CD4-positive, alpha-beta T cell treated with Interleukin-2 at 100 ng/mL for 4 hours (primary cell): ENCODE data around the gene PALD1.

ENCODE experiments used
- DNase-seq: peaks from one replicate; pipeline ENCODE4 v3.0.0-alpha.2; 2020; ENCODE audit warnings: low spot score

Gene PALD1

DNA sequence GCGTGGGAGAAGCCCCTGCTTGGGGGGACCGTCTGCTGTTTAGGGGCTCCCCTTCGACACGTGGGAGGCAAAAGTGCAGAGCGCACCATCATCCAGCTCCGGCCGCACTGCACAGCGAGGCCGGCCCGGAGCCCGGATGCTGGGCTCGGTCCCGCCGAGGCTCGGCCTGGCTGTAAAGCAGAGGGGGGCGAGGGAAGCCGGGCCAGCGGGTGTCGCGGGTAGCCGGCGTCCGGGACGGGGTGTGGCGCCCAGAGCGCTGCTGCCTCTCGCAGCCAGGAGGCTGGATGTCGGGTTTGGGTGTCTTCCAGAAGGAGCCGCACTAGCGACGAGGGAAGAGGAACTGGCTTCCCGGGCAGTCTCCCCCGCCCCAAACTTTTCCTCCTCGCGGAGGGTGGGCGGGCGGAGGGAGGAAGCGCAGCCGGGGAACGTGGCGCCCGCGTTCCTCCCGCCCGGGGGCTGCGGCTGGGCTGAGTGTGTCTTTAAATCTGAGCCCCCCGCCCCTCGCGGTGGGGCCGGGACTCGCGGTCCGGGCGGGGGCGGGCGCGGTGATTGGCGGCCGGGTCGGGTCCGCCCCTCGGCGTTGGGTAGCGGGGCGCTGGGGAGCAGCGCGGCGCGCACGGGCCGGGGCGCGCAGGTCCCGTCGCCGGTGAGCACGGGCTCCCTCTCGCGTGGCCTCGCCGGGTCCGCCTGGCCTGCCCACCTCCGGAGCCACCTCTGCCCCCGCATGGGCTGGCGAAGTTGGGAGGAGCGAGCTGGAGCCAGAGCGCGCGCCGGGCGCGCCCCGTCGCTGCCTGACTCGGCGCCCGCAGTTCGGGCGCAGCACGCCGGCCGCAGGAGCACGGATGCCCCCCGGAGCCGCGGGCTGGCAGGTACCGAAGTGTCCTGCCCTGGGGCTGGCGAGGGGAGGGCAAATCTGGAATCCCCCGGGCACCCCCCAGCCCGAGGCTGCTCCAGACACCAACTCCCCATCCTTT lies at the start of gene PALD1:
Gene PALD1, plus strand, starts transcription at position 577 of the 974 bp plus-strand sequence. CDS start 47,185 bp downstream, outside the sequence.
- peak; percentile 2 for DNase-seq

DNA sequence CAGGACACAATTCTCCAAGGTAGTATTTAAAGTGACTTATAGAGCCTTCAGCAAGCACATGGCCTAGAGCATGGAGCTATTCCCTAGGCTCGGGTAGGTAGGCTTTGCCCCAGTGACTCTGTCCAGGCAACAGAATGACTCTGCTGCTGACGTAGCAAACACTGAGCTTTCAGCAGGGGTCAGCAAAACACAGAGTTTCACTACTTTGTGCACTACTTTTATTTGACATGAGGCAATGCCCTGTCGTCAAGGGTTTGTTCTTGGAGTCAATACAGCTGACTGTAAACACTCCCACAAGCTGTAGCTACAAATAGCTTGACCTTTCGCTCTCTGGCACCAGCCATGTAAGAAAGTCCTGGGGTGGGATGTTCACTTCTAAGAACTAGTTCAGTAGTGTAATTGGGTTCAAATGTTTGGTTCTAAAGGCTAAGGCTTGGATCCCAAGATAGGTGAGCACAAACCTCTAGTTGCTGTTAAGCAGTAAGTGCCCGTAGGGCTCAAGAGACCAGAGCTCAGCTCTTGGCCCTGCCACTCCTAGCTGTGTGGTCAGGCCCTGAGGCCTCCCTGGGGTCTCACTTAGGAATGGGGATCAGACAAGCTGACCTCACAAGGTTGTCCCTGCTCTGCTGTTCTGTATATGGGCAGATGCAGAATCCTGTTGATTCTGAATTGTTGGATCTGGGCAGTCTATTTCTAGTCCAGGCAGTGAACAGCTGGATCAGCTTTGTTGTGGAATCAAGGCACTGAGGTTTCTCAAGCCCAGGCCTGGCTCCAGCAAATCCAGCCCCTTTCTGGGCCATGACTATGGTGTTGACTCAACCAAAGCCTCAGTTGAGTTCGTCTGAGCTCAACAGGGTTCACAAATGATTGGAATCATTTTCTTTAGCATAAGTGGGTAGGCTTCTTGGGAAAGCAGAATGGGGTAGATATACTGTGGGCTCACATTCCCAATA lies 47.8 kb upstream of the PALD1 start:
- DNase-seq, result no peak

DNA sequence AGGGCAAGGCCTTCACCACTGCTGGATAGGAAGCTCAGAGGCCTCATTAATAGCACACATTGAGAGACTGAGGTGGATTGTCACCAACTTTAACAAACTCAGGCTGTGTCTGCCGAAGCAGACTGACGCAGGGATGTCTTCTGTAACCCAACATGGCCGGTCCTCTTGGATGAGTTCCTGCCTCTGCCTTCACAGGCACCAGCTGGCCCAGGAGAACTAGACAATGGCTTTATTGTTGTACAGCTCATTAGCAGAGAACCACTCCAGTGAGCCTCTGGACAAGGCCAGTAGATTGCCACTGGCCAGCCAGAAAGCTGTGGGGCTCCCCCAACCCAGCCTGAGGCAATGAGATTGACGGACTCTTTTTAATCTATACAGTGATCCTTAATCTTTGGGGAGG lies 46.5 kb upstream of the PALD1 start:
- DNase-seq, result no peak

DNA sequence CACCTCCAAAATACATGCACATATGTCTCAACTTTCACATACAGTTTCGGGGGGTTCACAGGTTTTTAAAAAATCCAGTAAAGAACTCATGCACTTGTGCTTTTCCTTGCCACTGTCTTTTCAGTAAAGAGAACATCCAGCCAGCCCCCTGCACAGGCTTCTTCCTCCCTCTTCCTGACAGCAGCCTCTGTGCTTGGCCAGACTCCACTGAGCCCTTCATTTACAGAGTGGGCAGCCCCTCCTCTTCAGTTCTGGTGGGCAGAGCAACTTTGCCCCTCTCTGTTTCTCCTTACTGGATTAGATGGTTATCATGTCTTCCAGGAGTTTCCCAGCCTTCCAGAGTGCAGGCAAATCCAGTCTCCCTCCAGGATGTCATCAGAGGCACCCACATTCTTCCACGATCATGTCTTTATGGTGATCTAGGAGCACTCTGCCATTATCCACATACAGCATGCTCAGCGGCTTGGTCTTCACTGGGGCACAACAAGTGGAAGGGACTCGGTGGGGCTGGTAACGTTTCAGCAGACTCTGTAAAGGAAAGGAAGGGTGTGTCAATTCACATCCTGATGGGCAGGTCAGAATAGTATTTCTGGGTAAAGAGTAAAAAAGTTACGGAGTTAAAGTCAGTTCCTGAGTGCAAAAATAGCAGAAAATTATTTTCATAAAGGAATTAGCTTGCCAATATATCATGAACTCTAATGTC lies 45.9 kb upstream of the PALD1 start:
- peak; percentile 5 for DNase-seq

DNA sequence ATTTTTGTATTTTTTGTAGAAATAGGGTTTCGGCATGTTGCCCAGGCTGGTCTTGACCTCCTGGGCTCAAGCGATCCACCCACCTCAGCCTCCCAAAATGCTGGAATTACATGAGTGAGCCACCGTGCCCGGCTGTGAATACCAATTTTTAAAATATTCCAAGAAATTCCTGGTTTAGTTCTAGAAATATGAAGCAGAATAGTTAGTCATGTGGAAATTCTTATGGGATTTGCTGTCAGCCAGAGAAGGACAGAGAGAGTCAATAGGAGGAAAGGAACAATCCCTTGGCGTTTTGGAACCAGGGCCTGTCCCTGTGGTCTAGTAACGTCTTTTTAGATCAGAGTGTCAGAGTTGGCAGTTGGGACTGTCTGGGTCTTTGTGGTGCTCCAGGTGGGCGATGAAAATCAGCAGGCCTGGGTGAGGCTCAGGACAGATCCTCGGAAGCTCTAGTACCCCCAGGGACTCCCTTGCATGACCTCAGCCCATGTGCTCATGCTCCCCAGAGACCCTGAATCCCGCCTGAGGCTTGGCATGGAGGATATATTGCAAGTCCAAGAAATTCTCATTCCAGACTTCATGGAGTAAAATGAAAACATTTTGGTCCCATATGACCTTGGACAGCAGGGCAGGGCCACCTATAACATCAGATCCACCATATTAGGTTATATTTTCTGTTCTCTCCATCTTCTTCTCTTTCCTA lies 44.8 kb upstream of the PALD1 start:
- DNase-seq, result no peak

DNA sequence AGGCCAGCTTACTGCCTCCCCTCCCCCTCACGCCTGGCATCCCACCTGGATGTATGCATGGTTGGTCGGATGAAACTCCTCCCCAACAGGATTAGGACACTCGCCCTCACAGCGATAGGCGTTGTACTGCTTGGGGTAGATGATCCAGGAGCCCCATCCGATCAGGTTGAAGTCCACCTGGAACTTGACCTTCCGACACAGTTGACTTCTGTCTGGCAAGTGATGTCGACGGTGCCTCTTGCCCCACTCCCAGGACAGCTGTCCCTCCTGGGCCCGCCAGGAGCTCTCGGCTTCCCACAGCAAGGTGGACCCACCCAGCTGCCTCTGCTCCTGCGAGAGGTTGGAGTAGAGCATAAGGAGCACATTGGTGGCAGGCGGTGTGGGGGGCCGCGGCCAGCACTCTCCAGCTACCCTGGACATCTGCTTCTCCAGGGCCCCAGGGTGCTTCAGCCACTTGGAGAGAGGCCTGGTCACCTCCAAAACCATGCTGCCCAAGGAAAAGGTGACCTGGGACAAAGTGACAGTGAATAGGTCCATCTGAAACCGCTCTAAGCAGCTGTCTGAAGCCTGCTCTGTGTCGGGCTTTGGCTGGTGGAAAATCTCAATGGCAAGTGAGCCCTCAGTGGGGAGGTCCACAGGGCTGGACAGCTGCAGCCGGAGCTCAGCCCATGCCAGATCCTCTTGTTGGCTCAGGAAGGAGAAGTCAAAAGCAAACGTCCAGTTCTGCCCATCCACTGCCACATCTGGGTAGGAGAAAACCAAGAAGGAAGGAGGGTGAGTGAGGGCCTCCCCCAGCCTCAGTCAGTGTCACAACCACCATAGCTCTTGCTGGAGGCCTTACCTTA lies 43.1 kb upstream of the PALD1 start:
- DNase-seq, result no peak

DNA sequence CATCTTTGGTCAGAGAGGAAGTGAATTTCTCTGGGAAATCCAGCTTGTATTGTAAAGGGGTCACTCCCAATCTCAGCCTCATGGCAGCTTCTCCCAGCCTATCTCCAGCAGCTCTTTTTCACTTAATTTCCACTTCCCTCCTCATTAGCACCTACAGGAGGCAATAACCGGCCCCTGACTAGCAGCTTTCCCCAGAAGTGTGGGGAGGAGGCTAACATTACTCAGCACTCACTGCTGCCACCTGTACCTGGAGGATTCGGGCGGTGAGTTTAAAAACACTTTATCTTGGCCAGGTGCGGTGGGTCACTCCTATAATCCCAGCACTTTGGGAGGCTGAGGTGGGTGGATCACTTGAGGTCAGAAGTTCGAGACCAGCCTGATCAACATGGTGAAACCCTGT lies 40.8 kb upstream of the PALD1 start:
- DNase-seq, result no peak

DNA sequence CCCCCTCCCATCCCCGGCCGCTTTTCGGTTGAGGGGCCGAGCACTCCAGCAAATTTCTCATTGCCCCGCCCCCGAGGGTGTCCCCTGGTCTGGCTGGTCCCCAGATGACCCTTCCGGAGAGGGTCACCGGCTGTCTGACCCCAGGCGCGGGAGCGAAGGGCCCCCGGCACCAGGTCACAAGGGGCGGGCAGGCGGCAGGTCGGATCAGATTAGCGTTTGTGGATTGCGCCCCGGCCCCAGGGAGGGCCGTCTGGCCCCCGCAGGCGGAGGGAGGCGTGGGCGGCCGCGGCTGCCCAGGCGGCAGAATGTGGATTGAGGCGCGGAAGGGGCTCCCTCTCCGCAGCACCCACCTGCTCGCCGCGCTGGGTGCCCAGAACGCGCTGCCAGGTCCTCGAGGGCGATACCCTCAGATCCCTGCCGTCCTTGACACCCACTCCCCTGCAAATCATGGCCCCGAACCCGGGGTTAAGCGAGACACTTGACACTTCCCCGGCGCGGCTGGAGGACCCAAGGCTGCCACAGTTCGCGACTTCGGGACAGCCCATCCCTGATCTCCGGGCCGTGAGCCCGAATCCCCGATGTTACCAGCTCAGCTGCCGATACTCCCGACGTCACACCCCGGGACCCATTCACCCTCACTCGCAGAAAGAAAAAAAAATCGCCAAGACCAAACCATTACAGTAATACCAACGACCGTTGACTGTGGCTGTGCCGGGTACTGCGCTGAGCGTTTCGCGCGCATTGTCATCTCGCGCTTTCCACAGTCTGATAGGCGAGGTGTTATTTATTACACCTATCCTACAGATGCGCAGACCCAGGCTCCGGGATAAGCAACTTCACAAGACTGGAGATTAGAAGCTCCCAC lies 38.0 kb upstream of the PALD1 start:
- DNase-seq, result no peak

DNA sequence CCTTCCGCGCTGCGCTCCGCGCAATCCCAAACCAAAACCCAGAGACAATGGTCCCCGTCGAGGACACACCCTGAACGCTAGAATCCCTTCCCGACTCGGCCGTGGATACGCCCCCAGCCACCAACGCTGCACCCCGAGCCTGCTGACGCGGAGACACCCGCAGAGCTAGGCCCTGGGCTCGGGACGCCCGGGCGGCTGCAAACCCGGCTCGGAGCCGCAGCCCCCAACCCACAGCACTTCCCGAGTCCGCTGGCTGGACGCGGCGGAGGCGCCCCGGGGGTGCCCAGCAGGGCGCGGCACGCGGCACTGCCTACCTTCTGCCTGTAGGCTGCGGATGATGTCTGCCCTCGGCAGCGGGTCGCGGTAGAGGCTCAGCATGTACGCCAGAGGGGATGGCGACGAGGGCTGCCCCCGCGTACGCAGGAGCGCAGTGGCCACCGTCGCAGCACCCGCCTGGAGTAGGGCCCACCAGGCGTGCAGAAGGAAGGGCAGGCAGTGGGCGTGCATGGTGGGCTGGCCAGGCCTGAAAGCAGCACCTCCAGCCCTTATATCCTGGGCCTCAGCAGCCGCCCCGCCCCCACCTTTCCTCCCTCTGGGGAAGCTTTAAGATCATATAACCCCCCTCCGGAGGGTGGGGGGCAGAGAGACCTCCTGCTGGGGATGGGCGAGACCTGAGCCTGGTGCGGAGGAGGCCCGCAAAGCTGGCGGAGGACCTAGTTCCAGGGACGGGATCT lies 37.2 kb upstream of the PALD1 start, which contains the start of gene NODAL:
Gene NODAL, minus strand, starts transcription at position 521 of the 734 bp plus-strand sequence. Its CDS starts 14 bp downstream, at position 507.
- DNase-seq, result no peak

DNA sequence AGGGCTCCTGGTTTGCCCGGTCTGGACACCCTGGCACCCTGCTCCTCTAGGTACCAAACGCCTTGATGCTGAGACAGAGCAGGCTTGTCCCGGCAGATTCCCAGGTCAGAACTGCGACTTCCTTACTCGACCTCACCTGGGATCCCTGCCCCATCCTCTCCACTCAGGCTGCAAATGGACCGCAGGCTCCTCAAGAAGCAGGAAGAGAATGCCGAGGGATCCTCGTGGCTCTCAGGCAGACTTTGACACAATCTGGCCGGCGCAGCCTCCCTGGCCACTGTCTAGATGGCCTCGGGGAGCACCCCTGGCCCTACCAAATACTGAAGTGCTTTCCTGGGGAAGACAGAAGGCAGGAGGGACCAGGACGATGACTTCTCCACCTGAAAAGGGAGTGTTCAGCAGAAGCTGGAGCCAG lies 36.7 kb upstream of the PALD1 start:
- no peak for DNase-seq

DNA sequence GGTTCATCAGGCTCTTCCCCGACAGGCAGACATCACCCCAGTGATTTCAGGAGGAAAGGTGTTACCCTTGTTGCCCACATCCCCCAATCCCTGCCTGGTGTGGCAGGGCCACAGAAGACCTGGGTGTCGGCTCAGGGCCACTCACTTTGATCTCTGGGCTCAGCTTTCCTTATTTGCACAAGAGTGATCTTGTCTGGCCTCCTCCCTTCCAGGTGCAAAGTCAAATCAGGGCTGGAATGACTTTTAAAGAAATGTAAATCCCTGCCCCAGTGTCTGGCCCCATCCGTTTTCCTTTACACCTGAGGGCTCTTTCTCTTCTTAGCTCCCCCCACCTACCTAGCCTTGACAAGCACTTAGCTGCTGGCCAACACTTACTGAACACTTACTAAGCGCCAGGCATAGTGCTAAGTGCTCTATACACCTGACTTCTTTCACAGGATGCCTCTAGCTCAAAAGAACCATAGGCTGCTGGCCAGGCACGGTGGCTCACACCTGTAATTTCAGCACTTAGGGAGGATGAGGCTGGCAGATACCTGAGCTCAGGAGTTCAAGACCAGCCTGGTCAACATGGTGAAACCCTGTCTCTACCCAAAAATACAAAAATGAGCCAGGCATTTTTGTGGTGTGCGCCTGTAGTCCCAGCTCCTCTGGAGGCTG lies 36.1 kb upstream of the PALD1 start:
- DNase-seq, result no peak

DNA sequence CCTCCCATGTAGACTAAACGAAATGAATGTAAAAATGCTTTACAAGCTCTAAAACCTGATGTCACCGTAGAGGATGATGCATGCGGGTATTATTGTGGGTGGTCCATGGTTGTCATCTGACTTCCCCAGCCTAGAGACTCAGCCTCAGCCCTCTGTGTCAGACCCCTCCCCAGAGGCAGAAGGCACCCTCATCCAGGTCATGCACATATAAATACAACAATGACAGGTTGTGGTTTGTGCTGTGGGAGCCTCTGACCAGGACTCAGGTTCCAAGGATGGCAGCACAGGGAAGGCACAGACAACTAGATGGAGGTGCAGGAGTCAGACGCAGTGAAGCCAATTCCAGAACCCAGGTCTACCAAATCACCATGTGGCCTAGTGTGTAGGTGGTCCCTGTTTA lies 33.8 kb upstream of the PALD1 start:
- DNase-seq, result no peak

DNA sequence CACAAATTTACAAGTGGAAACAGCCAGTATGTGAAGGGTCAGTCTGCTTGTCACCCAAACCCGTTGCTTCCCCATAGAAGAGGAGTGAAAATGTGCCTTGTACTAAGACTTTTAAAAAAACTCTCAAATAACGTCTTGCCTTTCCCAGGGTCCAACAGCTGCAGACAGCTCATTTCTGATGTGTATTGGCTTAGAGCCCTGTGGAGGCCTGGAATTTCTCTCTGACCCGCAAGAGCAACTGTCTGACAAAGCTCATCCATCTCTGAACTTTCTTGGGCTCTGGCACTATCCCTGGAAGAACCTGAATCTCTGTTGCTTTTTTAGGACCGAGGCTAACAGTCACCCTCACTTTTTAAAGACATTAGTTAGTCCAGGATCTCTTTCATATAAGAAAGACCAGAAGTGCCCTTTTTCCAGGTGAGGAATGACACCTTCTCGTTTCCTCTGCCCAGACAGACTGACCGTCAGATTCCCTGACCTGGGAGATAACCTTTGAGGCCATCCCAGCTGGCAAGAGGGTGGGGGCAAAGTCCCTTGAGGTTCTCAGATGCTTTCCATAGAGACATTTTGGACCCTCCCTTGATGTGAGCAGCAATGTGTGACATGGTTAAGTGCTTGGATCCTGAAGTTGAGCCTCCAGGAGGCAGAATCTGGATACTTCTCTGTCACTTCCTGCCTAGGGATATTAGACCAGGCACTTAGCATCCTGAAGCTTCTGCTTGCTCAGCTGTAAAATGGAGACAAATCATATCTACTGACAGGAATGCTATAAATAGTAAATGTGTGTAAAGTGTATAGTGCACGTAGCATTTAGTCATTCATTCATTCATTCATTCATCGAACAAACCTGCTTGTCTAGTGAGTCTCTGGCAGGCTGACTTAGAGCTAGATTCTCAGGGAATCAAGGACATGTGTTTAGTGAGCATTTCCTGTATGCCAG lies 32.6 kb upstream of the PALD1 start:
- no peak for DNase-seq

DNA sequence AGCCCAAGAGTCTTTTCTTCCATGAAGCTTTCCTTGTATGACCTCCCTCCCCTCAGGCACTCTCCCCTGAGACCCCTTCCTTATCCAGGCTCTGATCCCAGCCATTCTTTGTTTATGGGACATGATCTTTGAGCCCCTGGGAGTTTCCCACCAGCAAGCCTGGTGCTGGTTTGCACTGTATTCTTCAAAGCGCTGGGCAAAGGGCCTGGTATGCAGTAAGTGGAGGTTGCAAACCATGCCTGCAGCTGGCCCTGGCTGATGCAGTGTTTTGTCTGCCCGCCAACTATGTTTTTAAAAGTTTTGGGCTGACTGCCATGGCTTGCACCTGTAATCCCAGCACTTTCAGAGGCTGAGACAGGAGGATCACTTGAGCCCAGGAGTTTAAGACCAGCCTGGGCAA lies 30.3 kb upstream of the PALD1 start:
- DNase-seq, result no peak

DNA sequence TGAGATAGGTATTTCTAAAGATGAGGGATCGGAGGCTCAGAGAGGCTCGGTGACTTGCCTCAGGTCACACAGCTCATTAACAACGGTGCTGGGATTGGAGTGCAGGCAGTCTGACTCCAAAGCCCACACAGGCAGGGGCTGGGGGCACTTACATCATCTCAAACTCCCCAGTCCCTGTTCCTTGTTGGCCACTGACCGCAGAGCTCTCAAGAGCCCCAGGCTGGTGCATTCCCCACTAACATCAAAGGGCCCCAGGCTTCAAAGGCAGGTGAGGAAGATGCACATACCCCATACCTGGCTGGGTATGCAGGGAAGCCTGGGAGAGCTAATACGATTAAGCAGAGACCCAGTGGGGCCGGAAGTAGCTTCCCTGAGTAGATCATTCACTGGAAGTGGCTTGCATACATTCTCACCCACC lies 23.3 kb upstream of the PALD1 start:
- DNase-seq, result no peak

DNA sequence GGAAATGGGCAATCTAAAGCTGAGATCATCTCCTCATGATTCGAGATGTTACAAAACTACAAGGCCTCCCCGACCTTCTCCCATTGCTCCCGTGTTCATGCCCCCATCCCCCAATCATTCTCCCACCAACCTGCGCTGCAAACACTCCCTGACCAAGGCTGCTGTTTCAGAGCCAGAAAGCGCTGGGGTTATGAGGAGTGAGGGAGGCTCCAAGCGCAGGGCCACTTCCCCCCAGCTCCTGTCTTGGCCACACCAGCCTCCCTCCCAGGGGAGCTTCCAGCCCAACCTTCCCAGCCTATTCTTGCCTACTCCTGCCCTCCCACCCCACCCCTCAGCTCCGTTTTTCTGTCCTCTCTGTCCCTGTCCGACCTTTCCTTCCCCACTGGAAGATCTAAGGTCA lies 22.4 kb upstream of the PALD1 start:
- no peak for DNase-seq

DNA sequence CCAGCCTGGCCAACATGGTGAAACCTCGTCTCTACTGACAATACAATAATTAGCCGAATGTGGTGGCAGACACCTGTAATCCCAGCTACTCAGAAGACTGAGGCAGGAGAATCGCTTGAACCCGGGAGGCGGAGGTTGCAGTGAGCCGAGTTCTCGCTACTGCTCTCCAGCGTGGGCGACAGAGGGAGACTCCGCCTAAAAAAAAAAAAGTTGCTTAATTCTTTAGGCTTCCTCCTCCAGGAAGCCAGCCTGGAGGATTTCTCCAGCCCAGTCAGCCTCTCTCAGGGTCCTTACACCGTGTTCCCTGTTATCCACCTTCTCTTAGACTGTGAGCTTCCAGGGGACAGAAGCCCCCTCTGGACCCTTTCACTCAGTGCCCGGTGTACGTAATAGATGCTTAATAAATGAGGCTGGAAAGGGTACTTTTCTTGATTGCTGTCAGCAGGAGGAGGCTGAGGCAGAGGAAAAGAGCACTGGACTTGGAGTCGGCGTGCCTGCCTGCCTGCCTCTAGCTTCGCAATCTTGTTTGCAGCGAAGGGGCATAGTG lies 20.7 kb upstream of the PALD1 start:
- no peak for DNase-seq
